H9 (cell line): ENCODE results near the gene PASK. TPM values are rescaled to one million over a fixed set of nuclear protein-coding genes. Genes with fewer than 3 reads are reported as not detected.

ENCODE experiments used
- DNase-seq: peaks from one replicate; pipeline ENCODE4 v3.0.0-alpha.2; 2017
- H2AFZ ChIP-seq: one replicate; pipeline ENCODE4 v1.6.1; 2013; ENCODE audit warnings: mild to moderate bottlenecking, low read length, control low read depth, moderate library complexity
- H2AK5ac ChIP-seq: 2 replicates; pipeline ENCODE4 v1.6.1; 2013; ENCODE audit warnings: low read length, control low read depth, mixed read lengths; ENCODE audit not compliant: insufficient read length
- H2BK120ac ChIP-seq: one replicate; pipeline ENCODE4 v1.6.1; 2013; ENCODE audit warnings: low read depth, mild to moderate bottlenecking, low read length, control low read depth, inconsistent platforms; ENCODE audit not compliant: poor library complexity, severe bottlenecking
- H2BK12ac ChIP-seq: 2 replicates; pipeline ENCODE4 v1.6.1; 2013; ENCODE audit warnings: low read length, control low read depth, mixed read lengths, low read depth; ENCODE audit not compliant: insufficient read length
- H2BK15ac ChIP-seq: 2 replicates; pipeline ENCODE4 v1.6.1; 2013; ENCODE audit warnings: low read depth, low read length, control low read depth
- H2BK20ac ChIP-seq: one replicate; pipeline ENCODE4 v1.6.1; 2013; ENCODE audit warnings: low read depth, mild to moderate bottlenecking, low read length, control low read depth, inconsistent platforms; ENCODE audit not compliant: poor library complexity, severe bottlenecking
- H2BK5ac ChIP-seq: 2 replicates; pipeline ENCODE4 v1.6.1; 2013; ENCODE audit warnings: low read length, control low read depth, mixed read lengths; ENCODE audit not compliant: insufficient read length
- H3K14ac ChIP-seq: 2 replicates; pipeline ENCODE4 v1.6.1; 2013; ENCODE audit warnings: low read length, control low read depth; ENCODE audit not compliant: insufficient read depth
- H3K18ac ChIP-seq: 2 replicates; pipeline ENCODE4 v1.6.1; 2013; ENCODE audit warnings: low read depth, mild to moderate bottlenecking, mixed read lengths, low read length, control low read depth; ENCODE audit not compliant: insufficient read length
- H3K23ac ChIP-seq: 2 replicates; pipeline ENCODE4 v1.6.1; 2013; ENCODE audit warnings: low read length, control low read depth, mixed read lengths, low read depth; ENCODE audit not compliant: insufficient read length
- H3K23me2 ChIP-seq: 2 replicates; pipeline ENCODE4 v1.6.1; 2013; ENCODE audit warnings: low read depth, mild to moderate bottlenecking, mixed read lengths, low read length, control low read depth; ENCODE audit not compliant: insufficient read length, poor library complexity, severe bottlenecking
- H3K27ac ChIP-seq: 2 replicates; pipeline ENCODE4 v1.5.1; 2013; ENCODE audit warnings: low read length, control low read depth, mixed read lengths, low read depth; ENCODE audit not compliant: insufficient read length
- H3K27me3 ChIP-seq: 2 replicates; pipeline ENCODE4 v1.6.1; 2013; ENCODE audit warnings: low read length, control low read depth, inconsistent platforms; ENCODE audit not compliant: insufficient read depth
- H3K4ac ChIP-seq: 2 replicates; pipeline ENCODE4 v1.6.1; 2013; ENCODE audit warnings: low read depth, mild to moderate bottlenecking, control low read depth, inconsistent platforms, low read length, moderate library complexity
- H3K4me1 ChIP-seq: 2 replicates; pipeline ENCODE4 v1.6.1; 2013; ENCODE audit warnings: low read length, control low read depth, inconsistent platforms; ENCODE audit not compliant: insufficient read depth
- H3K4me2 ChIP-seq: 2 replicates; pipeline ENCODE4 v1.6.1; 2013; ENCODE audit warnings: low read length, control low read depth, mixed read lengths; ENCODE audit not compliant: insufficient read length, insufficient read depth
- H3K56ac ChIP-seq: 2 replicates; pipeline ENCODE4 v1.6.1; 2013; ENCODE audit warnings: low read depth, mild to moderate bottlenecking, mixed read lengths, low read length, control low read depth; ENCODE audit not compliant: insufficient read length
- H3K79me1 ChIP-seq: 2 replicates; pipeline ENCODE4 v1.6.1; 2013; ENCODE audit warnings: low read depth, mild to moderate bottlenecking, moderate library complexity, low read length, control low read depth, inconsistent platforms; ENCODE audit not compliant: insufficient read depth, poor library complexity, severe bottlenecking
- H3K79me2 ChIP-seq: 2 replicates; pipeline ENCODE4 v1.6.1; 2013; ENCODE audit warnings: low read length, control low read depth, inconsistent platforms; ENCODE audit not compliant: insufficient read depth
- H3K9ac ChIP-seq: 2 replicates; pipeline ENCODE4 v1.6.1; 2013; ENCODE audit warnings: low read length, control low read depth, mixed read lengths; ENCODE audit not compliant: insufficient read length; ENCODE audit errors: extremely low read depth
- H3K9me3 ChIP-seq: one replicate; pipeline ENCODE4 v1.6.1; 2013; ENCODE audit warnings: low read depth, low read length, inconsistent platforms; ENCODE audit not compliant: control insufficient read depth
- H3T11ph ChIP-seq: one replicate; pipeline ENCODE4 v1.6.1; 2013; ENCODE audit warnings: mild to moderate bottlenecking, low read length, control low read depth, inconsistent platforms
- H4K20me1 ChIP-seq: one replicate; pipeline ENCODE4 v1.6.1; 2013; ENCODE audit not compliant: control insufficient read depth, insufficient read length, insufficient read depth
- H4K5ac ChIP-seq: 2 replicates; pipeline ENCODE4 v1.6.1; 2013; ENCODE audit warnings: low read depth, mild to moderate bottlenecking, mixed read lengths, low read length, control low read depth; ENCODE audit not compliant: insufficient read length
- H4K8ac ChIP-seq: replicated peaks from 2 replicates; pipeline ENCODE4 v1.6.1; 2013; ENCODE audit warnings: low read length, control low read depth, mixed read lengths, low read depth; ENCODE audit not compliant: insufficient read length
- H4K91ac ChIP-seq: 2 replicates; pipeline ENCODE4 v1.6.1; 2013; ENCODE audit warnings: low read depth, mild to moderate bottlenecking, moderate library complexity, mixed read lengths, low read length, control low read depth; ENCODE audit not compliant: insufficient read length
- H3K27ac Mint-ChIP-seq, 3 experiments: 2 replicates in 2 of 3; 3 replicates in 1 of 3; pipeline ENCODE4 v1.8.0; 2020 to 2021; ENCODE audit warnings: mixed read lengths in 3 of 3, mild to moderate bottlenecking in 1 of 3, moderate library complexity in 1 of 3
- H3K27me3 Mint-ChIP-seq: 2 replicates; pipeline ENCODE4 v1.8.0; 2021; ENCODE audit warnings: low read depth, mild to moderate bottlenecking, moderate library complexity, mixed read lengths
- H3K36me3 Mint-ChIP-seq, 3 experiments: 2 replicates in 2 of 3; 3 replicates in 1 of 3; pipeline ENCODE4 v1.8.0; 2020 to 2021; ENCODE audit warnings: low read depth in 3 of 3, mixed read lengths in 3 of 3; ENCODE audit not compliant: insufficient read depth in 1 of 3
- H3K4me1 Mint-ChIP-seq, 2 experiments: 2 replicates each; pipeline ENCODE4 v1.8.0; 2020; ENCODE audit warnings: mixed read lengths in 2 of 2
- H3K4me3 Mint-ChIP-seq, 2 experiments: 2 replicates in 1 of 2; 3 replicates in 1 of 2; pipeline ENCODE4 v1.8.0; 2020 to 2021; ENCODE audit warnings: mild to moderate bottlenecking in 2 of 2, mixed read lengths in 2 of 2, moderate library complexity in 1 of 2
- H3K9me3 Mint-ChIP-seq, 2 experiments: 2 replicates in 1 of 2; 3 replicates in 1 of 2; pipeline ENCODE4 v1.8.0; 2020; ENCODE audit warnings: mild to moderate bottlenecking in 2 of 2, mixed read lengths in 2 of 2, moderate library complexity in 1 of 2
- WGBS: extraction: QIAGEN DNeasy Blood & Tissue Kit; methylation state at CpG from one replicate; pipeline ENCODE4 v1.1.7; 2013; ENCODE audit warnings: missing lambda C conversion rate, low lambda C conversion rate, mixed read lengths; ENCODE audit not compliant: insufficient read length; ENCODE audit errors: extremely low coverage; 5-methylcytosine and 5-hydroxymethylcytosine counted together
- total RNA-seq: library from RNA; stranded (reverse); gene quantifications from 2 replicates; pipeline ENCODE4 v1.2.1, GENCODE V29; 2021
- TF ChIP-seq, protein P1 (sequence below): fragments of 200-600 bp; sonication (generic); conservative IDR thresholded peaks from 3 replicates; pipeline ENCODE4 v1.8.0; 2021; ENCODE audit warnings: antibody characterized with exemption, mild to moderate bottlenecking

PASK gene
- total RNA-seq, 1 experiment from 2014 or later: 68.0 TPM

DNA sequence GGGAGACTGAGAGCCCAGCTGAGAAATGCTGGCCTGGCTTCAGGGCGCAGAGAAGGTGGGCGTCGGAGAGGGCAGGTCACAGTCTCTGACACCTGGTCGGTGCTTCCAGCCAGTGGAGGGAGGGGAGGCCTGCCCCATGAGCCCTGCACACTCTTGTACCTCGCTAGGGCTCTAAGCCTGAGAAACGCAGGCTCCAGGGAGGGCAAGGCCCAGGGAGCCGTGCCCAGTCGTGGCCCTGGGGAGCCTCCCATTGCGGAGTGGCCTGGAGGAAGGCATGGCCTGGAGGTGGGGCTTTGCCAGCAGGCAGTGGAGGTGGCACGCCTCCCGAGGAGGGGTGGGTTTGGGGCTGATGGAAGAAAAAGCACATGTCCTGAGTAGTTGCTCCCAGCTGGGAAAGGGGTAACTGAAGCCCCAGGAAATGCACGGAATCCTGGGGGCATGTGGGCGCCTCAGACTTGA, 86.2 kb downstream of the PASK start:
- Mint-ChIP-seq H3K36me3 (no peaks in the 10 kb centered on the region), H3K27ac (no peak overlapping the region), H3K27me3 (no peaks in the 10 kb centered on the region; the same call in 1 of the 2 replicates), H3K4me3 (no peak overlapping the region), H3K4me1 (peaks cover 0 to 7% of the 10 kb centered on the region in 2 experiments; a peak in 2 of 4 replicates), H3K9me3 (no peaks in the 10 kb centered on the region; a peak in 2 of 5 replicates)
- Histone ChIP-seq H3K4me2 (no peak overlapping the region), H3K27ac (no peak overlapping the region), H3K18ac (no peak overlapping the region), H2BK15ac (no peak overlapping the region), H2BK5ac (no peak overlapping the region), H4K91ac (no peak overlapping the region), H3K4me1 (no peaks in the 10 kb centered on the region), H3K9ac (no peak overlapping the region), H2BK12ac (no peak overlapping the region), H2BK20ac (no peak overlapping the region), H3K9me3 (no peaks in the 10 kb centered on the region), H2AK5ac (no peak overlapping the region), H3K23me2 (no peaks in the 10 kb centered on the region), H3K4ac (no peak overlapping the region), H4K8ac (no peak overlapping the region), H2BK120ac (no peak overlapping the region), H3K79me2 (no peaks in the 10 kb centered on the region), H3K56ac (no peak overlapping the region), H3K23ac (no peak overlapping the region), H3K79me1 (no peaks in the 10 kb centered on the region), H4K5ac (no peak overlapping the region), H4K20me1 (no peaks in the 10 kb centered on the region), H3K14ac (no peak overlapping the region), H3K27me3 (no peaks in the 10 kb centered on the region), H3T11ph (no peak overlapping the region), H2AFZ (no peak overlapping the region)
- no CpG with 5 or more reads among the region's 13 CpGs for WGBS
- DNase-seq: peak; percentile 30
- TF ChIP-seq, protein P1, sequence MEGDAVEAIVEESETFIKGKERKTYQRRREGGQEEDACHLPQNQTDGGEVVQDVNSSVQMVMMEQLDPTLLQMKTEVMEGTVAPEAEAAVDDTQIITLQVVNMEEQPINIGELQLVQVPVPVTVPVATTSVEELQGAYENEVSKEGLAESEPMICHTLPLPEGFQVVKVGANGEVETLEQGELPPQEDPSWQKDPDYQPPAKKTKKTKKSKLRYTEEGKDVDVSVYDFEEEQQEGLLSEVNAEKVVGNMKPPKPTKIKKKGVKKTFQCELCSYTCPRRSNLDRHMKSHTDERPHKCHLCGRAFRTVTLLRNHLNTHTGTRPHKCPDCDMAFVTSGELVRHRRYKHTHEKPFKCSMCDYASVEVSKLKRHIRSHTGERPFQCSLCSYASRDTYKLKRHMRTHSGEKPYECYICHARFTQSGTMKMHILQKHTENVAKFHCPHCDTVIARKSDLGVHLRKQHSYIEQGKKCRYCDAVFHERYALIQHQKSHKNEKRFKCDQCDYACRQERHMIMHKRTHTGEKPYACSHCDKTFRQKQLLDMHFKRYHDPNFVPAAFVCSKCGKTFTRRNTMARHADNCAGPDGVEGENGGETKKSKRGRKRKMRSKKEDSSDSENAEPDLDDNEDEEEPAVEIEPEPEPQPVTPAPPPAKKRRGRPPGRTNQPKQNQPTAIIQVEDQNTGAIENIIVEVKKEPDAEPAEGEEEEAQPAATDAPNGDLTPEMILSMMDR: no peak
